Psoas muscle (tissue), 8 donors: Measurements from ENCODE around the gene ARHGEF17. TPM values are rescaled to one million over a fixed set of nuclear protein-coding genes. Genes with fewer than 3 reads are reported as not detected.

ENCODE experiments used
- ATAC-seq, 4 donors: fragments of 200-7000 bp; cut with Tn5 transposase; one replicate each; pipeline ENCODE4 v1.9.1; 2020; ENCODE audit warnings: moderate library complexity in 3 of 4, mild to moderate bottlenecking in 2 of 4
- DNase-seq, 2 donors: peaks; one replicate each; pipeline ENCODE4 v3.0.0-alpha.2; 2020
- H3K27ac ChIP-seq: fragments of 200-600 bp; one replicate; pipeline ENCODE4 v1.8.0; 2022
- H3K27me3 ChIP-seq, 3 donors: fragments of 200-600 bp in 1 of 3; one replicate each; pipeline versions ENCODE4 v1.6.1 to v1.8.0; 2013 to 2022; ENCODE audit warnings: low read length in 2 of 3, mild to moderate bottlenecking in 2 of 3, moderate library complexity in 1 of 3; ENCODE audit not compliant: insufficient read depth in 3 of 3
- H3K36me3 ChIP-seq, 2 donors: fragments of 200-600 bp in 1 of 2; one replicate each; pipeline versions ENCODE4 v1.6.1 to v1.8.0; 2013 to 2022; ENCODE audit warnings: low read depth in 1 of 2, mild to moderate bottlenecking in 1 of 2, moderate library complexity in 1 of 2; ENCODE audit not compliant: insufficient read depth in 1 of 2
- H3K4me1 ChIP-seq: fragments of 200-600 bp; one replicate; pipeline ENCODE4 v1.8.0; 2022
- H3K4me3 ChIP-seq: fragments of 200-600 bp; one replicate; pipeline ENCODE4 v1.8.0; 2022; ENCODE audit warnings: mild to moderate bottlenecking
- H3K9me3 ChIP-seq: fragments of 200-600 bp; one replicate; pipeline ENCODE4 v1.8.0; 2022
- CTCF ChIP-seq: fragments of 200-600 bp; IDR thresholded peaks from one replicate; pipeline ENCODE4 v1.8.0; 2022; ENCODE audit warnings: antibody characterized with exemption
- WGBS, 3 donors: extraction: QIAGEN DNeasy Blood & Tissue Kit; methylation state at CpG; one replicate each; pipeline versions ENCODE4 v1.1.6 to v1.1.7; 2013; 5-methylcytosine and 5-hydroxymethylcytosine counted together
- intact Hi-C, 2 donors: fragments of 100-400 bp; cut with DNase I; formaldehyde crosslinking; loops; one replicate each; pipeline versions ENCODE4 v1.11.0 to v1.14.2; 2022
- polyA plus RNA-seq, 3 donors: library from polyadenylated mRNA; stranded (reverse); fragments of 200-250 nt; gene quantifications; one replicate each; pipeline ENCODE4 v1.2.3, GENCODE V29; 2013
- total RNA-seq, 4 donors: library from RNA; stranded (reverse); fragmentation: NEBNext Ultra II Directional in 2 of 4; extraction: Animal tissue kit (Norgen Biotek cat#: 25700) in 2 of 4; gene quantifications; one replicate each; pipeline versions ENCODE4 v1.2.1 to v1.2.4, GENCODE V29; 2021 to 2023
- donor health status: healthy with polysubstance abuse.
- donor health status: DM: no; HTN: no; CAD: no; lungs with moderate emphysema.
- donor health status: Bipolar disorder and iron deficiency.
- donor health status: healthy.
- donor health status: DM: yes; HTN: yes; CAD: no.
- donor health status: DM: no; HTN: no; CAD: no.
- donor health status: DM: no; HTN: no; CAD: no.
- donor health status: DM: yes; HTN: yes; CAD: no.

Gene ARHGEF17
- total and polyA plus RNA-seq, 7 donors = 5.7 to 38.4 (median 10.8) TPM

DNA sequence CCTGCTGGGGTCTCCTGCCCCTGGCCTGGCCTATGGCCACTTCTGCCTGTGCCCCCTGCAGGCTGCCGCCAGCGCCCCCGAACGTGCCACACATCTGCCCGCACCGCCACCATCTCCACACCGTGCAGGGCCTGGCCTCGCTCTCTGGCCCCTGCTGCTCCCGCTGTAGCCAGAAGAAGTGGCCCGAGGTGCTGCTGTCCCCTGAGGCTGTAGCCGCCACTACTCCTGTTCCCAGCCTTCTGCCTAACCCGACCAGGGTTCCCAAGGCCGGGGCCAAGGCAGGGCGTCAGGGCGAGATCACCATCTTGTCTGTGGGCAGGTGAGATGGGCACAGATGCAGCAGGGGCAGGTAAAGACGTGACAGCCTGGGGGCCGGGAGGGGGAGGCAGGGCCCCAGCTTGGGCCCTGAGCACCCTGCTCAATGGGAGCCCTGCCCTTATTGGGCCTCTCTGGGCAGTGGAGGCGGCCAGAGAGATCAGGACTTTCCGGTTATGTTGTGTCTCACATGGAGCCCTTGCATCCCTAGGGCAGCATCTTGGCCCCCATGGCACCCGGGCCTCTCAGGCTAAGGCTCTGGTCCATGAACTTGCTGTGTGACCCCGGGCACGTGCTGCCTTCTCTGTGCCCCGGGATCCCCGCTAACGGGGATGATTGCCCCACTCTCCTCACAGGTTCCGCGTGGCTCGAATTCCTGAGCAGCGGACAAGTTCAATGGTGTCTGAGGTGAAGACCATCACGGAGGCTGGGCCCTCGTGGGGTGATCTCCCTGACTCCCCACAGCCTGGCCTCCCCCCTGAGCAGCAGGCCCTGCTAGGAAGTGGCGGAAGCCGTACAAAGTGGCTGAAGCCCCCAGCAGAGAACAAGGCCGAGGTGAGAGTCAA, 86.6 kb downstream of the ARHGEF17 start:
- WGBS, 3 donors = 90 to 93% (median 90%) methylated on average over 34 of the region's 34 CpGs
- ATAC-seq = no peak
- peak in 1 of 2 donors; percentile 37 for DNase-seq
- Histone ChIP-seq H3K9me3 (no peaks in the 10 kb centered on the region), H3K4me1 (peaks cover 28% of the 10 kb centered on the region), H3K27me3 (no peaks in the 10 kb centered on the region), H3K36me3 (peaks cover 0 to 42% of the 10 kb centered on the region in 2 donors), H3K27ac (no peak overlapping the region), H3K4me3 (no peak overlapping the region)
- TF ChIP-seq CTCF = no peak
- intact Hi-C loops = loop anchor here in 1 of 2 donors (5.0 kb wide), 1 partner anchor 268 kb away; no protein-coding TSS in a partner anchor

GRCh38 chr11:73395297-73396208, 87.5 kb downstream of the ARHGEF17 start:
- no peak for DNase-seq
- no peaks in the 10 kb centered on the region for H3K9me3 ChIP-seq
- 81 to 89% (median 82%) methylated on average over 19 to 22 of the region's 22 CpGs for WGBS, 3 donors
- no peaks in the 10 kb centered on the region for H3K27me3 ChIP-seq
- intact Hi-C loops = loop anchor here in 1 of 2 donors (5.0 kb wide), 1 partner anchor 267 kb away; no protein-coding TSS in a partner anchor
- no peak for TF ChIP-seq CTCF
- H3K36me3 ChIP-seq = peaks cover 0 to 42% of the 10 kb centered on the region in 2 donors
- H3K4me1 ChIP-seq = peaks cover 20% of the 10 kb centered on the region
- peak in 1 of 4 donors; percentile 2 for ATAC-seq
- H3K4me3 ChIP-seq = no peak overlapping the region
- H3K27ac ChIP-seq = no peak overlapping the region

GRCh38 chr11:73396251-73396930, 88.3 kb downstream of the ARHGEF17 start:
- Histone ChIP-seq H3K4me1 (peaks cover 19% of the 10 kb centered on the region), H3K9me3 (no peaks in the 10 kb centered on the region), H3K4me3 (no peak overlapping the region), H3K36me3 (peaks cover 0 to 34% of the 10 kb centered on the region in 2 donors), H3K27ac (no peak overlapping the region), H3K27me3 (no peaks in the 10 kb centered on the region)
- ATAC-seq = no peak
- intact Hi-C loops = loop anchor here in 1 of 2 donors (5.0 kb wide), 1 partner anchor 266 kb away; no protein-coding TSS in a partner anchor
- no peak for TF ChIP-seq CTCF
- WGBS, 3 donors = 70 to 81% (median 77%) methylated on average over 6 of the region's 6 CpGs
- DNase-seq = no peak

DNA sequence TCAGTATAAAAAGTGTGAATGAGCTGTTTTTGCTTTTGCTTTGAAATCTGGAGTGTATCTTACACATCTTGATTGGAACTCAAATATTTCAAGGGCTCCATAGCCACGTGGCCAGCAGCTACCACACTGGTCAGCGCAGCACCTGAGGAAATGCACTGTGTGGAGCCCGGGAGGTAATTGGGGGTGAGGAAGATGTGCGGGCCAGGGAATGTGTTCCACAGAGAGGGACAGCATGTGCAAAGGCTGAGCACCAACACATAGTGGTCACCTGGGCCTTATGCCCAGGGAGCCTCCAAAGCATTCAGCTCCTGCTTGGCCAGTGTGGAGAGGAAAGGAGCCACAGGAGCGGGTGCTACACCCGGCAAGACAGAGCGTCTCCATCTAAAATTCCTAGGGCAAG, 88.9 kb downstream of the ARHGEF17 start:
- TF ChIP-seq CTCF = no peak
- Histone ChIP-seq H3K4me1 (peaks cover 19% of the 10 kb centered on the region), H3K27me3 (no peaks in the 10 kb centered on the region), H3K9me3 (no peaks in the 10 kb centered on the region), H3K27ac (no peak overlapping the region), H3K36me3 (peaks cover 0 to 30% of the 10 kb centered on the region in 2 donors), H3K4me3 (no peak overlapping the region)
- peak in 3 of 4 donors; percentile 27 to 66 (median 53) for ATAC-seq
- intact Hi-C loops = loop anchor here in 1 of 2 donors (5.0 kb wide), 1 partner anchor 265 kb away; no protein-coding TSS in a partner anchor
- no peak for DNase-seq
- WGBS, 3 donors = 39 to 68% (median 47%) methylated on average over 7 of the region's 7 CpGs
